H1 (cell line): Measurements from ENCODE around the gene GPR83. TPM values are rescaled to one million over a fixed set of nuclear protein-coding genes. Genes with fewer than 3 reads are reported as not detected.

Experiments
- CTCF ChIA-PET: fragments of 300-600 bp; sonication (Branson Sonifier 250); formaldehyde crosslinking; loops from one replicate; lab custom pipeline; 2021; ENCODE audit not compliant: partially characterized antibody; lab: Charles Lee
- POLR2A ChIA-PET: fragments of 300-600 bp; sonication (Branson Sonifier 250); formaldehyde crosslinking; loops from one replicate; lab custom pipeline; 2021; ENCODE audit warnings: inconsistent platforms; ENCODE audit not compliant: partially characterized antibody; lab: Charles Lee
- DNase-seq, 2 experiments: peaks; one replicate each; pipeline versions ENCODE4 v3.0.0 to v3.0.0-alpha.2; 2010 to 2022; ENCODE audit warnings: low spot score in 2 of 2, low read depth in 1 of 2, mixed read lengths in 1 of 2
- FAIRE-seq: peaks from 2 replicates; lab custom pipeline; 2011; peaks lifted over from hg19 to GRCh38; lab: Jason Lieb, UNC
- H2AFZ ChIP-seq: 2 replicates; pipeline ENCODE4 v1.8.1; 2012; ENCODE audit warnings: low read length, inconsistent platforms
- H2AK5ac ChIP-seq: 2 replicates; pipeline ENCODE4 v1.6.1; 2013; ENCODE audit warnings: low read depth, low read length
- H2BK120ac ChIP-seq: replicated peaks from 2 replicates; pipeline ENCODE3; 2013; ENCODE audit warnings: low read depth, low read length, inconsistent platforms
- H2BK12ac ChIP-seq: 2 replicates; pipeline ENCODE4 v1.6.1; 2013; ENCODE audit warnings: low read depth, low read length
- H2BK15ac ChIP-seq: 2 replicates; pipeline ENCODE4 v1.6.1; 2013; ENCODE audit warnings: low read length
- H2BK20ac ChIP-seq: 2 replicates; pipeline ENCODE4 v1.6.1; 2013; ENCODE audit warnings: low read length
- H2BK5ac ChIP-seq: 2 replicates; pipeline ENCODE4 v1.6.1; 2013; ENCODE audit warnings: low read depth, low read length
- H3K14ac ChIP-seq: 2 replicates; pipeline ENCODE4 v1.6.1; 2013; ENCODE audit warnings: inconsistent platforms; ENCODE audit not compliant: insufficient read length
- H3K18ac ChIP-seq: 2 replicates; pipeline ENCODE4 v1.6.1; 2013; ENCODE audit warnings: low read length; ENCODE audit errors: extremely low read depth
- H3K23ac ChIP-seq: 2 replicates; pipeline ENCODE4 v1.6.1; 2013; ENCODE audit warnings: inconsistent platforms; ENCODE audit not compliant: insufficient read length
- H3K23me2 ChIP-seq: 2 replicates; pipeline ENCODE4 v1.6.1; 2013; ENCODE audit warnings: low read depth, low read length
- H3K27ac ChIP-seq: 2 replicates; pipeline ENCODE4 v1.6.1; 2011; ENCODE audit warnings: low read depth, low read length, inconsistent platforms
- H3K27me3 ChIP-seq, 4 experiments: replicated peaks in 1 of 4; 1 replicate in 1 of 4; 2 replicates in 3 of 4; pipeline versions ENCODE4 v1.6.1 to v1.8.1; 2011 to 2013; ENCODE audit warnings: low read length in 3 of 4, mild to moderate bottlenecking in 3 of 4, inconsistent platforms in 2 of 4, mixed read lengths in 2 of 4, moderate library complexity in 1 of 4; ENCODE audit not compliant: control insufficient read depth in 3 of 4, insufficient read depth in 3 of 4; ENCODE audit errors: extremely low read depth in 1 of 4
- H3K36me3 ChIP-seq, 4 experiments: 2 replicates each; pipeline versions ENCODE4 v1.6.1 to v1.8.1; 2011 to 2013; ENCODE audit warnings: mild to moderate bottlenecking in 4 of 4, low read length in 3 of 4, moderate library complexity in 2 of 4, control low read depth in 1 of 4, inconsistent platforms in 1 of 4; ENCODE audit not compliant: insufficient read depth in 4 of 4, control insufficient read depth in 2 of 4
- H3K4ac ChIP-seq: replicated peaks from 2 replicates; pipeline ENCODE3; 2013; ENCODE audit warnings: low read length, low read depth, mixed read lengths, inconsistent platforms; ENCODE audit not compliant: insufficient read length
- H3K4me1 ChIP-seq, 4 experiments: replicated peaks in 1 of 4; 1 replicate in 1 of 4; 2 replicates in 3 of 4; pipeline versions ENCODE4 v1.6.1 to v1.8.1; 2011 to 2013; ENCODE audit warnings: low read length in 3 of 4, inconsistent platforms in 2 of 4, mixed read lengths in 1 of 4; ENCODE audit not compliant: insufficient read depth in 4 of 4, control insufficient read depth in 3 of 4
- H3K4me2 ChIP-seq, 2 experiments: 2 replicates each; pipeline versions ENCODE4 v1.6.1 to v1.8.1; 2011 to 2013; ENCODE audit warnings: low read depth in 2 of 2, low read length in 2 of 2, control low read depth in 1 of 2, inconsistent platforms in 1 of 2, mild to moderate bottlenecking in 1 of 2; ENCODE audit not compliant: insufficient read depth in 1 of 2
- H3K4me3 ChIP-seq, 4 experiments: fragments of 200-600, 300-600 bp in 1 of 4; sonication (generic), shearing (Covaris generic), sonication (Bioruptor Twin) in 1 of 4; 2 replicates each; pipeline versions ENCODE4 v1.5.1 to v1.8.1; 2011 to 2016; ENCODE audit warnings: low read length in 4 of 4, low read depth in 3 of 4, control low read depth in 2 of 4, inconsistent platforms in 2 of 4, mild to moderate bottlenecking in 2 of 4, mixed read lengths in 1 of 4, moderate library complexity in 1 of 4; ENCODE audit not compliant: insufficient read depth in 2 of 4; ENCODE audit errors: extremely low read depth in 1 of 4
- H3K56ac ChIP-seq: replicated peaks from 2 replicates; pipeline ENCODE3; 2013; ENCODE audit warnings: low read depth, mild to moderate bottlenecking, mixed read lengths, low read length, inconsistent platforms; ENCODE audit not compliant: insufficient read length
- H3K79me1 ChIP-seq: 2 replicates; pipeline ENCODE4 v1.6.1; 2013; ENCODE audit warnings: low read depth, low read length, control low read depth
- H3K79me2 ChIP-seq, 2 experiments: 2 replicates each; pipeline versions ENCODE4 v1.6.1 to v1.8.1; 2012 to 2013; ENCODE audit warnings: low read length in 2 of 2, mild to moderate bottlenecking in 2 of 2, inconsistent platforms in 1 of 2; ENCODE audit not compliant: insufficient read depth in 2 of 2, control insufficient read depth in 1 of 2
- H3K9ac ChIP-seq, 4 experiments: replicated peaks in 1 of 4; 1 replicate in 1 of 4; 2 replicates in 3 of 4; pipeline versions ENCODE4 v1.6.1 to v1.8.1; 2011 to 2013; ENCODE audit warnings: low read depth in 3 of 4, low read length in 3 of 4, control low read depth in 2 of 4, mild to moderate bottlenecking in 2 of 4, moderate library complexity in 2 of 4, inconsistent platforms in 1 of 4; ENCODE audit errors: extremely low read depth in 1 of 4
- H3K9me3 ChIP-seq, 2 experiments: 2 replicates each; pipeline versions ENCODE4 v1.6.1 to v1.8.1; 2012 to 2013; ENCODE audit warnings: mild to moderate bottlenecking in 2 of 2, moderate library complexity in 2 of 2, control low read depth in 1 of 2, inconsistent platforms in 1 of 2, low read depth in 1 of 2, low read length in 1 of 2, mixed read lengths in 1 of 2; ENCODE audit not compliant: insufficient read depth in 2 of 2
- H4K20me1 ChIP-seq, 2 experiments: replicated peaks in 1 of 2; 2 replicates each; pipeline versions ENCODE3 to v1.8.1; 2011 to 2013; ENCODE audit warnings: inconsistent platforms in 2 of 2, low read length in 2 of 2, mild to moderate bottlenecking in 1 of 2; ENCODE audit not compliant: insufficient read depth in 2 of 2, control insufficient read depth in 1 of 2
- H4K5ac ChIP-seq: 2 replicates; pipeline ENCODE4 v1.6.1; 2013; ENCODE audit warnings: low read length, low read depth, mixed read lengths, inconsistent platforms; ENCODE audit not compliant: insufficient read length
- H4K8ac ChIP-seq: 2 replicates; pipeline ENCODE4 v1.8.0; 2013; ENCODE audit warnings: mild to moderate bottlenecking, moderate library complexity, low read length, inconsistent platforms; ENCODE audit not compliant: insufficient read depth; ENCODE audit errors: extremely low read depth
- H4K91ac ChIP-seq: replicated peaks from 2 replicates; pipeline ENCODE3; 2013; ENCODE audit warnings: low read length, mixed read lengths, inconsistent platforms; ENCODE audit not compliant: insufficient read length
- GTF2F1 ChIP-seq: IDR thresholded peaks from 2 replicates; pipeline ENCODE4 v1.6.1; 2012; ENCODE audit warnings: low read depth, low read length, improper control_type of control experiment, borderline replicate concordance
- SIX5 ChIP-seq: IDR thresholded peaks from 2 replicates; pipeline ENCODE4 v1.6.1; 2011; ENCODE audit warnings: mild to moderate bottlenecking, low read depth, low read length
- TAF1 ChIP-seq: IDR thresholded peaks from 2 replicates; pipeline ENCODE4 v1.6.1; 2011; ENCODE audit warnings: mild to moderate bottlenecking, low read depth, low read length
- TEAD4 ChIP-seq: IDR thresholded peaks from 2 replicates; pipeline ENCODE4 v1.6.1; 2012; ENCODE audit warnings: low read depth, low read length, inconsistent platforms, mixed read lengths
- WGBS, 2 experiments: shearing (Covaris generic) in 1 of 2; methylation state at CpG; one replicate each; pipeline versions ENCODE4 v1.1.6 to v1.1.7; 2013 to 2015; ENCODE audit warnings: low lambda C conversion rate in 2 of 2, mixed read lengths in 2 of 2, inconsistent platforms in 1 of 2, low coverage in 1 of 2, missing lambda C conversion rate in 1 of 2; ENCODE audit not compliant: insufficient replicate concordance in 2 of 2, insufficient coverage in 1 of 2, insufficient read length in 1 of 2; ENCODE audit errors: extremely low coverage in 1 of 2, missing lambda C conversion rate in 1 of 2; 5-methylcytosine and 5-hydroxymethylcytosine counted together
- polyA plus RNA-seq, 7 experiments: library from polyadenylated mRNA; depleted of rRNA in 3 of 7; stranded (reverse) in 5 of 7; unstranded in 2 of 7; fragments of >200 nt in 5 of 7; fragments of 200-250 nt in 2 of 7; gene quantifications; 1 replicate in 5 of 7; 2 replicates in 1 of 7; 4 replicates in 1 of 7; pipeline versions ENCODE4 v1.2.1 to v1.2.3, GENCODE V29; 2011 to 2013; ENCODE audit warnings: missing spikeins in 2 of 7, mixed read lengths in 2 of 7
- total RNA-seq: library from RNA; stranded (reverse); fragmentation: NEBNext Ultra II Directional; extraction: Animal tissue kit (Norgen Biotek cat#: 25700); gene quantifications from 2 replicates; pipeline ENCODE4 v1.2.1, GENCODE V29; 2021
- TF ChIP-seq, protein P1 (sequence below), 3 experiments: IDR thresholded peaks; 1 replicate in 2 of 3; 2 replicates in 1 of 3; pipeline versions ENCODE4 v1.5.1 to v1.6.1; 2011; ENCODE audit warnings: low read length in 3 of 3, mild to moderate bottlenecking in 3 of 3, inconsistent platforms in 2 of 3, low read depth in 1 of 3, moderate library complexity in 1 of 3; ENCODE audit not compliant: insufficient read depth in 1 of 3; ENCODE audit errors: control extremely low read depth in 1 of 3

The GPR83 gene
- total and polyA plus RNA-seq, 2 of the 8 experiments (the other 6 are each of a cell fraction or from before 2014, with no cell fraction given): 0.30 to 1.5 TPM

DNA sequence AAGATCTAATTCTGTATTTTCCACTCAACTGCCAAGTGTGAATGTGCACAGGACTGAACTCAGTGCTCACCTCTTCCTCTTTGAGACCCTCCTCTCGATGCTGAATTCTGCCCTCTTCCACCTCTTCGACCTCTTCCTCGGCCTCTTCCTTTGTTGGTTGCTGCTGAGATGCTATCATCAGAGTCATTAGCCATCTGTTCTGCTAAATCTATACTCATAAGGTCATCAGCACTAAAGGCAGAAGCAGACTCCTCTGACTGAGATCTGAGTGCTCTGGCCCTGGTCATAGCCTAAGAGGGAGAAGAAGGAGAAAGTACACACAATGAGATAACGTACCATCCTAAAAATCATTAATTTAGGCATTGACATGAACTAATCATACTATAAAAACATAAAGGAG, 45.9 kb upstream of the GPR83 start:
- H3K4me2 ChIP-seq: no peak overlapping the region
- H3K23me2 ChIP-seq: no peaks in the 10 kb centered on the region
- H3K56ac ChIP-seq: no peak overlapping the region
- H3K27ac ChIP-seq: no peak overlapping the region
- FAIRE-seq (no peak), DNase-seq (no peak)
- TF ChIP-seq GTF2F1: no peak
- TF ChIP-seq, protein P1, sequence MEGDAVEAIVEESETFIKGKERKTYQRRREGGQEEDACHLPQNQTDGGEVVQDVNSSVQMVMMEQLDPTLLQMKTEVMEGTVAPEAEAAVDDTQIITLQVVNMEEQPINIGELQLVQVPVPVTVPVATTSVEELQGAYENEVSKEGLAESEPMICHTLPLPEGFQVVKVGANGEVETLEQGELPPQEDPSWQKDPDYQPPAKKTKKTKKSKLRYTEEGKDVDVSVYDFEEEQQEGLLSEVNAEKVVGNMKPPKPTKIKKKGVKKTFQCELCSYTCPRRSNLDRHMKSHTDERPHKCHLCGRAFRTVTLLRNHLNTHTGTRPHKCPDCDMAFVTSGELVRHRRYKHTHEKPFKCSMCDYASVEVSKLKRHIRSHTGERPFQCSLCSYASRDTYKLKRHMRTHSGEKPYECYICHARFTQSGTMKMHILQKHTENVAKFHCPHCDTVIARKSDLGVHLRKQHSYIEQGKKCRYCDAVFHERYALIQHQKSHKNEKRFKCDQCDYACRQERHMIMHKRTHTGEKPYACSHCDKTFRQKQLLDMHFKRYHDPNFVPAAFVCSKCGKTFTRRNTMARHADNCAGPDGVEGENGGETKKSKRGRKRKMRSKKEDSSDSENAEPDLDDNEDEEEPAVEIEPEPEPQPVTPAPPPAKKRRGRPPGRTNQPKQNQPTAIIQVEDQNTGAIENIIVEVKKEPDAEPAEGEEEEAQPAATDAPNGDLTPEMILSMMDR (IDR thresholded peaks at IDR 0.05; ENCODE audit: control extremely low read depth in 1 of 3, insufficient read depth in 1 of 3, low read depth in 1 of 3, low read length in 3 of 3): no peak
- no peak for TF ChIP-seq TEAD4
- TF ChIP-seq SIX5: no peak
- TF ChIP-seq TAF1: no peak
- ChIA-PET POLR2A (no interaction called here), CTCF (interaction anchor here (0.9 kb wide), 1 partner anchor 8 kb away, joined by 3 read pairs; no protein-coding TSS in a partner anchor)
- no peak overlapping the region for H2BK12ac ChIP-seq
- H2AK5ac ChIP-seq: no peak overlapping the region
- H2BK5ac ChIP-seq: no peak overlapping the region
- H2BK120ac ChIP-seq: no peak overlapping the region
- H3K79me1 ChIP-seq: no peaks in the 10 kb centered on the region
- no peaks in the 10 kb centered on the region for H3K79me2 ChIP-seq
- no peak overlapping the region for H4K8ac ChIP-seq
- H3K9me3 ChIP-seq: no peaks in the 10 kb centered on the region
- no peak overlapping the region for H3K4ac ChIP-seq
- H4K20me1 ChIP-seq: peaks cover 1 to 2% of the 10 kb centered on the region in 2 experiments
- H3K4me3 ChIP-seq: no peak overlapping the region
- H2BK20ac ChIP-seq: no peak overlapping the region
- no peak overlapping the region for H4K91ac ChIP-seq
- H4K5ac ChIP-seq: no peak overlapping the region
- H3K18ac ChIP-seq: no peak overlapping the region
- no peak overlapping the region for H2BK15ac ChIP-seq
- no peak overlapping the region for H2AFZ ChIP-seq
- WGBS, 2 experiments: 93% methylated on average over 4 of the region's 4 CpGs; no CpG with 5 or more reads in 1 of the 2 experiments
- no peak overlapping the region for H3K14ac ChIP-seq
- H3K9ac ChIP-seq: no peak overlapping the region
- H3K23ac ChIP-seq: no peak overlapping the region
- H3K36me3 ChIP-seq: peaks cover 0 to 40% (median 18%) of the 10 kb centered on the region in 4 experiments; a peak in 5 of 8 replicates
- H3K27me3 ChIP-seq: no peaks in the 10 kb centered on the region
- no peaks in the 10 kb centered on the region for H3K4me1 ChIP-seq
